Liver (tissue), 3 donors: ENCODE results near the gene PDS5A.

Experiments used
- GABPA ChIP-seq, 2 donors: IDR thresholded peaks in 1 of 2; conservative IDR thresholded peaks in 1 of 2; 2 replicates each; pipeline ENCODE4 v1.6.1; 2016; ENCODE audit warnings: antibody characterized with exemption in 2 of 2, mild to moderate bottlenecking in 1 of 2, moderate library complexity in 1 of 2
- SP1 ChIP-seq: IDR thresholded peaks from 2 replicates; pipeline ENCODE4 v1.6.1; 2018; ENCODE audit warnings: antibody characterized with exemption, mild to moderate bottlenecking
- TF ChIP-seq, protein P1 (sequence below): fragments of 150-350 bp; IDR thresholded peaks from 2 replicates; pipeline ENCODE4 v1.5.1; 2017; ENCODE audit warnings: improper control_type of control experiment, low read depth, low read length; ENCODE audit not compliant: missing input control
- donor health status: healthy.
- donor health status: healthy.

- no peak for TF ChIP-seq SP1
- TF ChIP-seq, protein P1, sequence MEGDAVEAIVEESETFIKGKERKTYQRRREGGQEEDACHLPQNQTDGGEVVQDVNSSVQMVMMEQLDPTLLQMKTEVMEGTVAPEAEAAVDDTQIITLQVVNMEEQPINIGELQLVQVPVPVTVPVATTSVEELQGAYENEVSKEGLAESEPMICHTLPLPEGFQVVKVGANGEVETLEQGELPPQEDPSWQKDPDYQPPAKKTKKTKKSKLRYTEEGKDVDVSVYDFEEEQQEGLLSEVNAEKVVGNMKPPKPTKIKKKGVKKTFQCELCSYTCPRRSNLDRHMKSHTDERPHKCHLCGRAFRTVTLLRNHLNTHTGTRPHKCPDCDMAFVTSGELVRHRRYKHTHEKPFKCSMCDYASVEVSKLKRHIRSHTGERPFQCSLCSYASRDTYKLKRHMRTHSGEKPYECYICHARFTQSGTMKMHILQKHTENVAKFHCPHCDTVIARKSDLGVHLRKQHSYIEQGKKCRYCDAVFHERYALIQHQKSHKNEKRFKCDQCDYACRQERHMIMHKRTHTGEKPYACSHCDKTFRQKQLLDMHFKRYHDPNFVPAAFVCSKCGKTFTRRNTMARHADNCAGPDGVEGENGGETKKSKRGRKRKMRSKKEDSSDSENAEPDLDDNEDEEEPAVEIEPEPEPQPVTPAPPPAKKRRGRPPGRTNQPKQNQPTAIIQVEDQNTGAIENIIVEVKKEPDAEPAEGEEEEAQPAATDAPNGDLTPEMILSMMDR, result no peak
- TF ChIP-seq GABPA (IDR thresholded peaks at IDR 0.05 in 1 of 2, conservative IDR thresholded peaks at IDR 0.05 in 1 of 2), result no peak
Measured at GRCh38 chr4:39970671-39971640, 6.8 kb downstream of the PDS5A start.
